HL-60/S4 treated with phorbol 12-myristate 13-acetate at 8.2 ng/mL for 4 days and 3 days (cell line): ENCODE results near the gene G2E3.
"Not testable (repeated sequence)": the region's sequence is repeated elsewhere in the genome, so short reads cannot be mapped to it uniquely, and the experiment has no call there.

Experiments used
- in situ Hi-C: fragments of 300-500 bp; cut with MboI; formaldehyde crosslinking; loops from 2 replicates; pipeline ENCODE4 v1.15.0; 2022; ENCODE audit warnings: low sequenced_read_pairs

The G2E3 gene

GRCh38 chr14:30558362-30558674 is 640 bp upstream of the G2E3 start:
- in situ Hi-C loops = no loop called here

GRCh38 chr14:30559638-30560091 is 707 bp downstream of the G2E3 start:
- in situ Hi-C loops = no loop called here

GRCh38 chr14:30560581-30560980 is 1.6 kb downstream of the G2E3 start:
- in situ Hi-C loops = no loop called here

GRCh38 chr14:30564235-30564867 is 5.4 kb downstream of the G2E3 start:
- in situ Hi-C loops = no loop called here

GRCh38 chr14:30564868-30565248 is 5.9 kb downstream of the G2E3 start:
- in situ Hi-C loops = no loop called here

GRCh38 chr14:30569216-30569902 is 10.4 kb downstream of the G2E3 start:
- in situ Hi-C loops = no loop called here

GRCh38 chr14:30569903-30570226 is 10.9 kb downstream of the G2E3 start:
- in situ Hi-C loops = no loop called here

- in situ Hi-C loops = no loop called here
These were observed 13.3 kb downstream of the G2E3 start for GRCh38 chr14:30572237-30572636.

GRCh38 chr14:30572771-30573170 is 13.8 kb downstream of the G2E3 start:
- in situ Hi-C loops = no loop called here

GRCh38 chr14:30573226-30573814 is 14.4 kb downstream of the G2E3 start:
- in situ Hi-C loops = no loop called here

- in situ Hi-C loops = no loop called here
These were observed 15.0 kb downstream of the G2E3 start for GRCh38 chr14:30573966-30574365.

GRCh38 chr14:30574777-30575176 is 15.8 kb downstream of the G2E3 start:
- in situ Hi-C loops = not testable (repeated sequence)

GRCh38 chr14:30576333-30576732 is 17.4 kb downstream of the G2E3 start:
- in situ Hi-C loops = not testable (repeated sequence)

GRCh38 chr14:30580616-30581282 is 21.8 kb downstream of the G2E3 start:
- in situ Hi-C loops = no loop called here

- in situ Hi-C loops = no loop called here
These were observed 22.3 kb downstream of the G2E3 start for GRCh38 chr14:30581283-30581625.

GRCh38 chr14:30582376-30582775 is 23.4 kb downstream of the G2E3 start:
- in situ Hi-C loops = no loop called here

- in situ Hi-C loops = no loop called here
These were observed 25.2 kb downstream of the G2E3 start for GRCh38 chr14:30584058-30584630.

GRCh38 chr14:30585204-30585603 is 26.2 kb downstream of the G2E3 start:
- in situ Hi-C loops = no loop called here

- in situ Hi-C loops = no loop called here
These were observed 28.2 kb downstream of the G2E3 start for GRCh38 chr14:30587141-30587540.

- in situ Hi-C loops = no loop called here
These were observed 29.9 kb downstream of the G2E3 start for GRCh38 chr14:30588873-30589272.

GRCh38 chr14:30596935-30597334 is 38.0 kb downstream of the G2E3 start:
- in situ Hi-C loops = no loop called here

- in situ Hi-C loops = no loop called here
These were observed 38.5 kb downstream of the G2E3 start for GRCh38 chr14:30597504-30597903.
